ENCODE data around the gene SLC25A43.

The SLC25A43 gene

GRCh38 chrX:119442286-119442685 is 43.1 kb downstream of the SLC25A43 start:
- Histone ChIP-seq H3K27me3 (ENCODE audit: insufficient read depth, poor library complexity, severe bottlenecking) (no peaks in the 10 kb centered on the region), H3K4me3 (replicated peaks; ENCODE audit: insufficient read depth, low read length) (no peak overlapping the region), H3K27ac (replicated peaks) (no peak overlapping the region)
- TF ChIP-seq SPI1 (IDR thresholded peaks at IDR 0.05; ENCODE audit: borderline replicate concordance, low read depth) (no peak), POLR2AphosphoS5 (IDR thresholded peaks at IDR 0.05; ENCODE audit: low read depth) (no peak), GABPA (IDR thresholded peaks at IDR 0.05; ENCODE audit: low read depth) (no peak), CTCF (IDR thresholded peaks at IDR 0.05; ENCODE audit: insufficient read depth, low read length) (no peak)
- TF ChIP-seq, protein P1, sequence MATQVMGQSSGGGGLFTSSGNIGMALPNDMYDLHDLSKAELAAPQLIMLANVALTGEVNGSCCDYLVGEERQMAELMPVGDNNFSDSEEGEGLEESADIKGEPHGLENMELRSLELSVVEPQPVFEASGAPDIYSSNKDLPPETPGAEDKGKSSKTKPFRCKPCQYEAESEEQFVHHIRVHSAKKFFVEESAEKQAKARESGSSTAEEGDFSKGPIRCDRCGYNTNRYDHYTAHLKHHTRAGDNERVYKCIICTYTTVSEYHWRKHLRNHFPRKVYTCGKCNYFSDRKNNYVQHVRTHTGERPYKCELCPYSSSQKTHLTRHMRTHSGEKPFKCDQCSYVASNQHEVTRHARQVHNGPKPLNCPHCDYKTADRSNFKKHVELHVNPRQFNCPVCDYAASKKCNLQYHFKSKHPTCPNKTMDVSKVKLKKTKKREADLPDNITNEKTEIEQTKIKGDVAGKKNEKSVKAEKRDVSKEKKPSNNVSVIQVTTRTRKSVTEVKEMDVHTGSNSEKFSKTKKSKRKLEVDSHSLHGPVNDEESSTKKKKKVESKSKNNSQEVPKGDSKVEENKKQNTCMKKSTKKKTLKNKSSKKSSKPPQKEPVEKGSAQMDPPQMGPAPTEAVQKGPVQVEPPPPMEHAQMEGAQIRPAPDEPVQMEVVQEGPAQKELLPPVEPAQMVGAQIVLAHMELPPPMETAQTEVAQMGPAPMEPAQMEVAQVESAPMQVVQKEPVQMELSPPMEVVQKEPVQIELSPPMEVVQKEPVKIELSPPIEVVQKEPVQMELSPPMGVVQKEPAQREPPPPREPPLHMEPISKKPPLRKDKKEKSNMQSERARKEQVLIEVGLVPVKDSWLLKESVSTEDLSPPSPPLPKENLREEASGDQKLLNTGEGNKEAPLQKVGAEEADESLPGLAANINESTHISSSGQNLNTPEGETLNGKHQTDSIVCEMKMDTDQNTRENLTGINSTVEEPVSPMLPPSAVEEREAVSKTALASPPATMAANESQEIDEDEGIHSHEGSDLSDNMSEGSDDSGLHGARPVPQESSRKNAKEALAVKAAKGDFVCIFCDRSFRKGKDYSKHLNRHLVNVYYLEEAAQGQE (IDR thresholded peaks at IDR 0.05; ENCODE audit: insufficient replicate concordance, low read depth) = no peak
- no peak for DNase-seq (ENCODE audit: low read depth in 1 of 2, low spot score in 1 of 2)

GRCh38 chrX:119453202-119453601 is 54.1 kb downstream of the SLC25A43 start:
- TF ChIP-seq CTCF (IDR thresholded peaks at IDR 0.05; ENCODE audit: insufficient read depth, low read length) = no peak
- TF ChIP-seq GABPA (IDR thresholded peaks at IDR 0.05; ENCODE audit: low read depth) = no peak
- TF ChIP-seq, protein P1 (IDR thresholded peaks at IDR 0.05; ENCODE audit: insufficient replicate concordance, low read depth) = no peak
- no peak for TF ChIP-seq POLR2AphosphoS5 (IDR thresholded peaks at IDR 0.05; ENCODE audit: low read depth)
- TF ChIP-seq SPI1 (IDR thresholded peaks at IDR 0.05; ENCODE audit: borderline replicate concordance, low read depth) = no peak
- H3K27me3 ChIP-seq (ENCODE audit: insufficient read depth, poor library complexity, severe bottlenecking) = no peaks in the 10 kb centered on the region
- H3K4me3 ChIP-seq (replicated peaks; ENCODE audit: insufficient read depth, low read length) = no peak overlapping the region
- H3K27ac ChIP-seq (replicated peaks) = no peak overlapping the region
- DNase-seq (ENCODE audit: low read depth in 1 of 2, low spot score in 1 of 2) = no peak

- Histone ChIP-seq H3K27ac (replicated peaks) (no peak overlapping the region), H3K27me3 (ENCODE audit: insufficient read depth, poor library complexity, severe bottlenecking) (no peaks in the 10 kb centered on the region), H3K4me3 (replicated peaks; ENCODE audit: insufficient read depth, low read length) (no peak overlapping the region)
- no peak for TF ChIP-seq POLR2AphosphoS5 (IDR thresholded peaks at IDR 0.05; ENCODE audit: low read depth)
- TF ChIP-seq CTCF (IDR thresholded peaks at IDR 0.05; ENCODE audit: insufficient read depth, low read length) = no peak
- TF ChIP-seq GABPA (IDR thresholded peaks at IDR 0.05; ENCODE audit: low read depth) = no peak
- no peak for TF ChIP-seq SPI1 (IDR thresholded peaks at IDR 0.05; ENCODE audit: borderline replicate concordance, low read depth)
- TF ChIP-seq, protein P1 (IDR thresholded peaks at IDR 0.05; ENCODE audit: insufficient replicate concordance, low read depth) = no peak
- no peak for DNase-seq (ENCODE audit: low read depth in 1 of 2, low spot score in 1 of 2)
Measured at GRCh38 chrX:119455264-119455663, 56.1 kb downstream of the SLC25A43 start.
